Bronchial epithelial cell (primary cell): ENCODE data around the gene CPNE5. TPM values are rescaled to one million over a fixed set of nuclear protein-coding genes. Genes with fewer than 3 reads are reported as not detected.

Experiments used
- DNase-seq: peaks from one replicate; pipeline ENCODE4 v3.0.0-alpha.2; 2010; ENCODE audit warnings: low read depth
- FAIRE-seq: peaks from 2 replicates; lab custom pipeline; 2011; peaks lifted over from hg19 to GRCh38; lab: Jason Lieb, UNC
- H3K27me3 ChIP-seq: 2 replicates; pipeline ENCODE4 v1.5.1; 2011; ENCODE audit warnings: low read length; ENCODE audit not compliant: control insufficient read depth, insufficient read depth
- H3K36me3 ChIP-seq: 2 replicates; pipeline ENCODE4 v1.5.1; 2011; ENCODE audit warnings: low read length; ENCODE audit not compliant: control insufficient read depth, insufficient read depth
- H3K4me3 ChIP-seq: 2 replicates; pipeline ENCODE4 v1.5.1; 2011; ENCODE audit warnings: mild to moderate bottlenecking, low read depth, low read length, control low read depth
- CTCF ChIP-seq: IDR thresholded peaks from 2 replicates; pipeline ENCODE4 v1.5.1; 2011; ENCODE audit warnings: mild to moderate bottlenecking, moderate library complexity, low read length, control low read depth, inconsistent platforms; ENCODE audit not compliant: insufficient read depth, severe bottlenecking
- total RNA-seq: library from RNA; depleted of rRNA; stranded (reverse); fragments of >200 nt; gene quantifications from 2 replicates; pipeline ENCODE4 v1.2.1, GENCODE V29; 2014

CPNE5 gene
- total RNA-seq, 1 donor from 2014 or later: not detected

DNA sequence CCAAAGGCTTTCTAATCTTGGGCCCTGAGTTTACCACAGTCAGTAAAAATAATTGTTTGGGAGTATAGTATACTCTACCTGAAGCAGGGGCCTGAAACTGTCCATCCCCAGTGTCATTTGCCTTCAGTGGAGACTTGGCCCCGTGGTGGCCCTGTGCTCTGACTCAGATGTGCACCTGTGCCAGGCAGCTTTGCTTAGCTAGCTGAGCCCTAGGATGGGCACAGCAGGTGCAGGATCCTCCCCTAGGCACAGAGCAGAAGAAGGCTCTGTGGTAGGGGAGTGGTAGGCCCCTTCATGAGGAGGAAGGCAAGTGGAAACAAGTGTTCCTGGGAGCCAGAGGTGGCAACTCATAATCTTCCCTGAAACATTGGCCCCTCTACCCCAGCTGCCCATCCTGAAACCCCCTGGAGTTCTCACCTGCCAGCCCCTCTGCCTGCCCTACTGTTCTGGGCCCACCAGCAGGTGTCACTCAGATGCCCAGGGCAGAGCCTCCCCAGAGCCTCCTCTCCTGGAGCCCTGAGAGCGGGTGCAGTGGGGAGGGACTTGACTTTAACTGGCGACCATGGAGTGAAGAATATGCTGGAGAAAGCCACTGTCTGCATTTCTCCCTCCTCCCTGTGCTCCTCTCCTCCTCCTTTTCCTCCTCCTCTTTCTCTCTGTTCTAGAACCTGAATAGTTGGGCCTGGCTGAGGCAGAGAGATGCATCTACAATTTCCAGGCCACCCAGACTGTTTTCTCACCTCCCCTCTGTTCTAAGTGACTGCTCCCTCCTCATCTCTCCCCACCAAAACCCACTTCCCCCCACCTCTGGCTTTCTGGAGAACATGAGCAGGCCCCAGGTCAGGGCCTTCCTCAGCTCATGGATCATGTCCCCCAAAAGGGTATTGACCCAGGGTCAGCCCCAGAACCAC is 2.9 kb downstream of the CPNE5 start:
- DNase-seq (no peak), FAIRE-seq (no peak)
- TF ChIP-seq CTCF: no peak
- H3K27me3 ChIP-seq: peaks cover 24% of the 10 kb centered on the region
- no peaks in the 10 kb centered on the region for H3K36me3 ChIP-seq
- no peak overlapping the region for H3K4me3 ChIP-seq

GRCh38 chr6:36834576-36835341 is 4.5 kb downstream of the CPNE5 start:
- FAIRE-seq: no peak
- peaks cover 18% of the 10 kb centered on the region for H3K27me3 ChIP-seq
- no peak for TF ChIP-seq CTCF
- DNase-seq: no peak
- H3K4me3 ChIP-seq: no peak overlapping the region
- H3K36me3 ChIP-seq: no peaks in the 10 kb centered on the region

- H3K36me3 ChIP-seq: no peaks in the 10 kb centered on the region
- TF ChIP-seq CTCF: no peak
- H3K4me3 ChIP-seq: no peak overlapping the region
- H3K27me3 ChIP-seq: peaks cover 10% of the 10 kb centered on the region
- DNase-seq: no peak
- FAIRE-seq: no peak
Observed at GRCh38 chr6:36833182-36833789, 6.0 kb downstream of the CPNE5 start.

GRCh38 chr6:36832313-36832712 is 6.9 kb downstream of the CPNE5 start:
- FAIRE-seq (no peak), DNase-seq (no peak)
- no peaks in the 10 kb centered on the region for H3K36me3 ChIP-seq
- no peak for TF ChIP-seq CTCF
- peaks cover 6% of the 10 kb centered on the region for H3K27me3 ChIP-seq
- H3K4me3 ChIP-seq: no peak overlapping the region

DNA sequence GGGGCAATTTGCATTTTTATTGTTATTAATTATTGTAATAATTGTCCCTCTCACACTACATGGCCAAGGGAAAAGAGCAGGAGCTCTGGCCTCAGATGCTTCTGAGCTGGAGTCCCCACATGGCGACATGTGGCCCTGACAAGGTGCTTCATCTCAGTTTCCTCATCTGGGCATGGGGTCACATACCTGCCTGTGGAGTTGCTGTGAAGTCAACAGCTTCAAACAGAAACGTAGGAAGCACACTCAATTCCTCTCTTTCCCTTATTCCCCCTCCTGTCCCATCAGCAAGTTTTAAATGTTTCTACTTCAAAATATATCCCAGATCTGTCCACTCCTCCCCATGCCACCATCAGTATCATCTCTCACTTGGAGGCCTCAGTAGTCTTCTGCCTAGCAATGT is 8.7 kb downstream of the CPNE5 start:
- no peaks in the 10 kb centered on the region for H3K36me3 ChIP-seq
- H3K4me3 ChIP-seq: no peak overlapping the region
- TF ChIP-seq CTCF: no peak
- DNase-seq: no peak
- no peak for FAIRE-seq
- peaks cover 2% of the 10 kb centered on the region for H3K27me3 ChIP-seq
